Inflammatory macrophage treated with lipopolysaccharide for 4 hours (primary cell): ENCODE results near the gene UBAC2.
A peak's percentile ranks its signal among the peaks of the same experiment; 100 is the strongest.

Experiments
- DNase-seq: peaks from one replicate; pipeline ENCODE4 v3.0.0-alpha.2; 2020

The UBAC2 gene

DNA sequence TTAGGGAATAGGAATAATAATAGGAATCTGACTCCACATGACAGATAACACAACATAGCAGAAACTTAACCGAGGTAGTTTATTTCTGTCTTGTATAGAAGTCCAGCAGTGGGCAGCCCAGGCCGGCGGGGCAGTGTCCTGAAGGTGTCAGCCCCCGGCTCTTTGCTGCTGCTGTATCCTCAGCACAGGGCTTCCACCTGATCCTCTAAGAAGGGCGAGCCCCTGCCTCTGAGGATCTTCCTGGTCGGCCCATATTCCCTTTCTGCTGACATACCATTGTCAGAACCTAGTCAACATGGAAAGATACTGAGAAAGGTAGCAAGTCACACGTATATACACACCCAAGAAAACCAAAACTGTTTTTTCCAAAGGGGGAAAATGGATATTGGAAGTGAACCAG is 162.7 kb downstream of the UBAC2 start:
- DNase-seq: no peak

DNA sequence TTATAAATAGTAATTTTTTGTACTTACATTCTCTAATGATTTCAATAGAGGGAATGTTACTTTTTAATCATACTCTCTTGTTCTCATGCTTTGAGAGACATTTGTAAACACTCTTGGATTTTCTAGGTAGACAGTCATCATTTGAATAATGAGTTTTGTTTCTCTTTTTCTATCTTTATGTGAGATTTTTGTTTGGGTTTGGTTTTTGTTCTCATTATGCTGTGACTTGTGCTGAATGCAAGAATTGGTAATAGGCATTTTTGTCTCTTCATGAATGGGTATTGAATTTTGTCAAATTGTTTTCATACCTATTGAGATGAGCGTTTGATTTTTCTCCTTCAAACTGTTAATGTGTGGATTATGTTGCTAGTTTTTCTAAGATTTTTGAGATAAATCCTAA is 163.3 kb downstream of the UBAC2 start:
- no peak for DNase-seq

DNA sequence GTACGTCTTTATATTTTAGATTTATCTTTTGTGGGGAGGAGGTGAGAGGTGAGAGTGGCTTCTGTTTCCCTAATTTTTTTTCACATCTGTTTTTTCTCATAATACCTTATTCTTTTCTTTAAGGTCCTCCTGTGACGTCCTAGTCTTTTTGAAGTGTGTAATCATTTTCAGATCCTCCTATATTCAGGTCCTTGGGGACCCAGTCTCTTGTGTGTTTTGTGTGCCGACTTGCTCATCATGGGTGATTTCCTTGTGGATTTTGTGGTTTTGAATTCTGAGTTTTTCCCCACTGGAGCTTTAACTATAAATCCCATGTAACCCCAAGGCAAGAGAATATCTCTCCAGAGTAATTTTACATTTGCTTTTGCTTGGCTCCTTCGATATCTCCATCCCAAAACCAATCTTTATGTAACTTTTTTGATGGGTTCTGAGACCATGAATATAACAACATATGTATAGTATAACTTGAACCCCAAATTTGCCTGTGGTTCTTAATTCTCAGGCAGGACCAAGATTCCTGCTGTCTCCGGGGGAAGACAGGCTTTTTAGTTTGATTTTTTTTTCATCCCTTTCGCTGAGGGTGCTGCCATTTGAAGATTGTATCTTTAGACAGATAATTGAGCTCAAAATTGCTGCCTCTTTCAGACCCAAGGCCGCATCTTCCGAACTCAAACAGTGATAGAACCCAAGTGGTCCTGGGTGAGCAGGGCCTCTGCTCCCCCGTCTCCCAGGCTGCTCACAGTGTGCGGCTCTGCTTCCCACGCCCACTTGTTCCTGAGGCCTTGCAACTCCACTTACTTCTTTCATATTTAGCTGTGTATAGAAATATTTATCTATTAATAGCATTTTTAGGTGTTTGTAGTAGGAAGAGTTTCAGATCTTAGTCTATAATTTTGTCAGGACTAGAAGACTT is 165.7 kb downstream of the UBAC2 start:
- peak; percentile 40 for DNase-seq

DNA sequence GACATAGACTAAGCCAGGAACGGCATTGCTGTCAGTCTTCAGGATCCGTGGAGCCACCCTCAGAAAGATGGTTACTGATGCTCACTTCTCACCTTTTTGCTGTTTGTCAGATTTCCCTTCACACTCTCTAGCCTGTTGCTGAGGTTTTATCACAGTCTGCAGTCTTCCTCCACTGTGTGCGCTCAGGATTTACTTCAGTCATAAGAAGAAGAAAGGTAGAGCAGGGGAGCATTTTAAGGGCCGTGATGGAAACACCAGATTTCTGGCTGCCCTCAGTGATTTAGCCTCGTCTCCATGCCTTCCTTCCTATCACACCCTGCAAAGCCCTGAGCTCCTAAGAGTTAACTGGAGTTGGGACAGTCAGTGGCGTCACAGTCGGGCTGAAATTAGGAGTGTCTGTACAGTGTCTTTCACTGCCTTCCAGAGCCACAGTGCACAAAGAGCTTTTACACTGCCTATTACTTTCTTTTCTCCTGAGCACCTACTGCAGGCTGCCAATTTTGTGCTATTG is 166.5 kb downstream of the UBAC2 start:
- DNase-seq: no peak

- peak; percentile 51 for DNase-seq
Measured at GRCh38 chr13:99367663-99368448, 167.2 kb downstream of the UBAC2 start.

DNA sequence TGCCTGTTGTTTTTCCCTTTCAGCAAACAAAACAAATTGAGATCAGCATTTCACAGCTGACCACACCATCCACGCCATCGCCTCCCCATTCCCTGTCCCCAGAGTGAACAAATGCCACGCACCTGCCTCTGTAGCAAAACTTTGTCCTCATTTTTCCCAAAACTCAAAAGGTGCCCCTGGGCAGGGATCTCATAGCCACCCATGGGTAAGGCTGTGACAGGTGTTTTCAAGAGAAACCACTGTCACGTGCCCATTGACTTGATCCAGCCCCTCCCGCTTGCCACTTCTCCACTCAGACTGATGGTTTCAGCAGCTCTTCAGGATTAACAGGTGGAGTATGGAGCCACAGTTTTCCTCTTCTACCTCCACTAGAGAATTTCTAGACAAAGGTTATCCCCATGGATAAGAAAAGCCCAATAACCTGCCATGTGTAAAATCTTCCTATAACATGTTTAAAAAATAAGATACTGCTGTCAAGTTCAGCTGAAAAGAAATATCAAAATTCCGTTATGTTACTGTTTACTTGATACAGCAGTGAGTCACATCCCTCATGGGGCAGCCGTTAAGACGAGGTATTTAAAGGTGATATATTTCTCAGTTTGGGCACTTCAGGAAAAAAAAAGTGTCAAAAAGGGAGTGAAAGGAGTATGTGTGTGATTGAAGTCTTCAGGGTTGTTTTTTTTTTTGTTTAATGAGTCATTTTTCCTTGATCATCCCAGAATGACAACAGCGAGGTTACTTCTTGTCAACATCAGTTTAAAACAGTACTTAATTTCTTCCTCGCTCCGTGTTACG is 170.0 kb downstream of the UBAC2 start:
- DNase-seq: no peak

- DNase-seq: no peak
Measured at GRCh38 chr13:99371956-99372355, 171.3 kb downstream of the UBAC2 start.

DNA sequence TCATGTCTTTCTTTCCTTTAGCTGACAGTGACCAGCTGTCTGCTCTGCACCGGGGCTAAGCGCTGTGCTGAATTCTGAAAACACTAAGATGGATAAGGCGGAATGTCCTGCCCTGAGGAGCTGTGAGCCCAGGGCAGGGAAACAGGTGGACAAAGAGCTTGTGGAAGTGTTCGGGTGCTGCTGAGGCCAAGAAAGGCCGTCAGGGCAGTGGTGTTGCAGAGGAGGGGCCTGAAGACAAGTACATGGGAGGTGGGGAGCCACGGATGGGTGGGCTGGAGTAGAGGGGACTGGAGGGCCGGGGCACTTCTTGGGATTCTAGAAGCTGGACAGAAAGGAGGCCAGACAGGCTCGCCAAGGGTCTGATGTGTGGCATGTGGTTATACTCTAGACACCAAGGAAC is 172.8 kb downstream of the UBAC2 start:
- DNase-seq: no peak

- DNase-seq: no peak
Measured at GRCh38 chr13:99374169-99374991, 173.7 kb downstream of the UBAC2 start.

DNA sequence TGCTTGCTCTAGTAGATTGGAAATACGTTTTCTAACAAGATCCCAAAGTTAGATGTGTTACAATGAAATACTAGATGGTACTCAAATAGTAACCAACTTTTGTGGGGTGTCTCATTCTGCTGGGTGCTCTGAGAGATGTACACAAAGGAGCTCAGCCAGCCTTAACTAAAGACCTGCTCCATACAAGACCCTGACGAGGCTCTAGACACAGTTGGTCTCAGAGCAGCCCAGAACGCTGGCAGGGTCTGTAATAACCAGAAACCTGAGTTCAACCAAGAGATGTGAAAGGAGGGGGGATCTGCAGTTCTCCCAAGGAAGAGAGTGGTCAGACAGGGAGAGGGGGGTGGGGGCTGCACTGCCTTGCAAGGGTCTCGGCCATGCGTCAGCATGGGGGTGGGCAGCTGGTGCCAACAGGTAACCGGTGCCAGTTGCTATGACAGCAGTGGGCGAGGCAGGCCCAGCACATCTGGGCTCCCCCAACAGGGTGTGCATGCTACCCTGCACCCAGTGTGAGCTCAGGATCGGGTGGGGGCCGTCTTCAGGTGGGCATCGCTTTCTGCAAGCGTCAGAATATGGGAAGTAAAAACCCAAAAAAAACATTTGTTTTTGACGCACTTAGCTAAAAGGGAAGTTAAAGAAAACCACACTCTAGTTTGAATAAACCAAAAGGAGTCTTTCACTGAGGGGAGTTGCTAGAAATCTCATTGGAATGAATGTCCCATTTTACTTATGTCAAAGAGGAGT is 174.5 kb downstream of the UBAC2 start:
- peak; percentile 66 for DNase-seq

DNA sequence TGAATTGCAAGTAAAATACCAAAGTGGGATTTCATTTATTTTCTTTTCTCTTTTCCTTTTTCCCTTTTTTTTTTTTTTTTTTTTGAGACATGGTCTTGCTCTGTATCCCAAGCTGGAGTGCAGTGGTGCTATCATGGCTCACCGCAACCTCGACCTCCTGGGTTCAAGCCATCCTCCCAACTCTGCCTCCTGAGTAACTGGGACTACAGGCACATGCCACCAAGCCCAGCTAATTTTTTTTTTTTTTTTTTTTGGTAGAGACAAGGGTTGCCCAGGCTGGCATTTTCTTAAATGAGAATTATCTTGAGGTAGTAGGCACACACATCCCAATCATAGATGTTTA is 175.1 kb downstream of the UBAC2 start:
- DNase-seq: no peak

DNA sequence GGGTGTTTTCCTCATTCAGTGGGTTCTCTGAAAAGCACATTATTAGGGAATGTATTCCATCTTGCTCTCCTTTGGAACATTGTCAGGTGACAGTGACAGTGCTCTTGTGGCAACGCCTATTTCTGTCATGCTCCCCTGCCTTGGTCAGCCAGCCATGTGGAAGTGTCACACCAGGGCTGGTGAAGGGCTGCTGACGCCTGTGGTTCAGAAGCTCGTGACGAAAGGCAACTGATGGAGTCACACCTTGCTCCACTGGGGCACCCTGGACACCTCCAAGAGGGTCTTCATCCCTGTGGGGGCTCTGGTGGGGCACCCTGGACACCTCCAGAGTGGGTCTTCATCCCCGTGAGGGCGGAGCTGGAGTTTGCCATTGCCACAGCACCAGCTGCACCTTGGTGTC is 175.5 kb downstream of the UBAC2 start:
- peak; percentile 72 for DNase-seq

GRCh38 chr13:99376924-99377323 is 176.3 kb downstream of the UBAC2 start:
- DNase-seq: no peak

DNA sequence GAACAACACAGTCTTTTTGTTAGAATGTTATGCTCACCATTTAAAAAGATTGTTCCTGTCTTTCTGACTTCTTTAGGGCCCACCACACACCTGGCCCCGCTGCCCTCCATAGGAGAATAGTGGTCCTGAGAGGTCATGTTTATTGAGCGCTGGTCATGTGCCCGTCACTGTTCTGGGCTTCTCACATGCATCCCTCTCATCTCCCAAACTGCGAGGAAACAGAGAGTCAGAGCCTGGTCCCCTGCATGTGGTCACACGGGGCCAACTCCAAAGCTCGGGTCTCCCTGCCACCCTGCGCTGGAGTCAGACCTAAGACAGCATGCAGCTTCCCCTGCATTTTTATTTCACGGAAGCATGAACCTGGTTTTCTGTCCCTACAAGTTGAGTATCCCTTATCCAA is 177.0 kb downstream of the UBAC2 start:
- DNase-seq: no peak

- no peak for DNase-seq
Measured at GRCh38 chr13:99378985-99379733, 178.5 kb downstream of the UBAC2 start.

DNA sequence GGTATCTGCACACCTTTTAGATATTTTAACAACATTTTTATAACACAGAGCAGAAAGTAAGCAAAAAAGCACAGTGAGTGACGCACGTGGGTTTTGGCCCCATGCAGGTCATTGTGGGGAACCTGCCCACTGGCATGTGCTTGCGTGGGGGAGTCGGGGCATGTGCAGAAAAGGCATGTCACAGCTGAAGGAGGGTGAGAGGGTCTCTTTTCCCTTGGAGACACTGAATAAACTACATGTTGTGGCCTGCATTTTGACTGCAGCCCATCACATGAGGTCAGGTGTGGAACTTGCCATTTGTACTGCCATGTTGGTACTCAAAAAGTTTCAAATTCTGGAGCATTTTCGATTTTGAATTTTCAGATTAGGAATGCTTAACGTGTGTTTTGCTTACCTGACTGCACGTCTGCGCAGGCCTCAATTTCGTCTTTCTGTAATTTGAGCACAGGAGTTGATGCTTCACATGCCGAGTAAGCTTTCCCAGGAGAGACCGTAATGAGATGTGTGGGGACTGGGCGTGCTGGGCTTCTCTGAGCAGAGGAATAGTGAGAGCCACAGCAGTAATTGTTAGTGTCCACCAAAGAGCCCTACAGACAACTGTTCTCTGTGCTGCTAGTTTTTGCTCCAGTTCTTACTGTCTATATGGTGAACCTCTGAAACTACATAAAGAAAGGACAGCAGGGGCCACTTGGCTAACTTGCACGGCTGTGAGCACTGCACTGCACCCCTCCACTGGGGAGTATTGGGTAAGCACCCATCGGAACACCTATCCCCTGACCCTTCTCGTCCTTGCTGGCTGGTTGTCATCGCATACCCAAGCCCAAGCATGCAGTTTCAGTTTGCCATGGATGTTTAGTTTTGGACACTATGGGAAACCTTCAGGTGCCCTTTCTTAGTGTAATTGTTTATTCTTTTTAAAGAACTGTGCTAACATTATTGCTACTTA is 179.5 kb downstream of the UBAC2 start:
- no peak for DNase-seq

DNA sequence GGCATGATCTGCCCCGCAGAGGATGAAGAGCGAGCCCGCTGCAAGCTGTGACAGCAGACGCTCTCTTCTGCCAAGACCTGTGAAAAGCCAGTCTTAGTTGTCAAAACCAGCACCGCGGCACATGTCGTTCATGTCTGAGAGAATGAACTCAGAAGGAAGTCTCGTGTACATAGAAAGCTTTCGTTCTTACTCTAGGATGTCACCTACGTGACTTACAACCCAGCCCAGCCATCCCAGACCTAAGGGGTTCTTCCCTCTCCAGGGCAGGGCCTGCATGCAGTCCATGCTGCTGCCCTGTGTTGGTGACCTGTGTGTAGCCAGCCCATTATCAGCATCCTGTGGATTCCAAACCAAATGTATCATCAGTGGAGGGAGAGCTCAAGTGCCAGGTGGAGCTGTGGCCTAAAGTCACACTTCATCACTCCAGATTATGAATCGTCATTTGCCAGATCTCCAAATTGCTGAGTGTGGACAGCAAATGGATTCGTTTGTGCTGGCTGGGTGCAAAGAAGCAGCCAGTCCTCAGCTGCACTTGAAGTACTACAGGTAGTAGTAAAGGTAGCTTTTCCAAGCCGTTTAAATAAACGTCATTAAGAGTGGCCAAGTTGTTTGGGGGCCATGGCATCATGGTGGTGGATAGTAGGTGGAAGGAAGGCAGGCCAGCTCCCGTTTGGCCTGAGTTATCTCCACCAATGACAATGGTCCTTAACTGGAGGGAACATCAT is 180.4 kb downstream of the UBAC2 start:
- DNase-seq: no peak

DNA sequence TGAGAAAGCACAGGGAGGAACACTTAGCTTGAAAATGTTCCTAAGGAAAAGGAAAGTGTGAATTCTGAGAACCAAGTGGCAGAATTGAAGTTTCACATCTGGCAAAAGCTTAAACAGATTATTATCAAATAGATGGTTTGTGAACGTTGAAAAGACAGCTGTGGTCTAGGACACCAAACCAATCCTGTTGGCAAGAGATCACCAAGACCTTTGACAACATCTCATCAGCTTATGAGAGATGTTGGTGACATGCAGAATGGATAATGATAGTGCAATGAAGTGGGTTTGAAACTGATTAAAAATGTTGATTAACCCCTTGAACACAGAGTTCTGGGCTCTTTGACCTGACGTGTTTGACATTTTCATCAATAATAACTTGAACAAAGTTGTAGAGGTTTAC is 181.1 kb downstream of the UBAC2 start:
- DNase-seq: no peak
